Hematopoietic multipotent progenitor cell treated with erythropoietin and hydrocortisone succinate and interleukin-3 and kit ligand, for 4 days (in vitro differentiated cells): ENCODE data around the gene RPL22L1.
"Not testable (repeated sequence)": the region's sequence is repeated elsewhere in the genome, so short reads cannot be mapped to it uniquely, and the experiment has no call there.

Source experiments
- DNase-seq: peaks from one replicate; pipeline ENCODE4 v3.0.0-alpha.2; 2015

RPL22L1 gene

GRCh38 chr3:170826047-170826446 lies 43.9 kb downstream of the RPL22L1 start:
- no peak for DNase-seq

GRCh38 chr3:170823562-170823961 lies 46.4 kb downstream of the RPL22L1 start:
- not testable (repeated sequence) for DNase-seq

GRCh38 chr3:170818325-170818724 lies 51.7 kb downstream of the RPL22L1 start:
- DNase-seq = not testable (repeated sequence)

- DNase-seq = not testable (repeated sequence)
Measured at GRCh38 chr3:170817471-170817870, 52.5 kb downstream of the RPL22L1 start.

GRCh38 chr3:170816841-170817240 lies 53.2 kb downstream of the RPL22L1 start:
- DNase-seq = no peak

GRCh38 chr3:170816341-170816740 lies 53.7 kb downstream of the RPL22L1 start:
- DNase-seq = no peak

- no peak for DNase-seq
Measured at GRCh38 chr3:170815936-170816335, 54.1 kb downstream of the RPL22L1 start.

GRCh38 chr3:170815340-170815739 lies 54.7 kb downstream of the RPL22L1 start:
- no peak for DNase-seq
